Breast epithelium (tissue), 3 donors: ENCODE data around the gene ZNF143.

Source experiments
- POLR2A ChIP-seq: fragments of 450-650 bp; IDR thresholded peaks from one replicate; pipeline ENCODE4 v1.6.1; 2016; ENCODE audit warnings: antibody characterized with exemption, mild to moderate bottlenecking, moderate library complexity
- POLR2AphosphoS5 ChIP-seq, 3 donors: sonication (generic); formaldehyde crosslinking; IDR thresholded peaks; one replicate each; pipeline ENCODE4 v1.6.1; 2017; ENCODE audit warnings: antibody characterized with exemption in 3 of 3
- TF ChIP-seq, protein P1 (sequence below), 3 donors: fragments of 450-650 bp; IDR thresholded peaks; one replicate each; pipeline ENCODE4 v1.5.1; 2016 to 2017; ENCODE audit warnings: antibody characterized with exemption in 3 of 3, mild to moderate bottlenecking in 3 of 3, moderate library complexity in 3 of 3

DNA sequence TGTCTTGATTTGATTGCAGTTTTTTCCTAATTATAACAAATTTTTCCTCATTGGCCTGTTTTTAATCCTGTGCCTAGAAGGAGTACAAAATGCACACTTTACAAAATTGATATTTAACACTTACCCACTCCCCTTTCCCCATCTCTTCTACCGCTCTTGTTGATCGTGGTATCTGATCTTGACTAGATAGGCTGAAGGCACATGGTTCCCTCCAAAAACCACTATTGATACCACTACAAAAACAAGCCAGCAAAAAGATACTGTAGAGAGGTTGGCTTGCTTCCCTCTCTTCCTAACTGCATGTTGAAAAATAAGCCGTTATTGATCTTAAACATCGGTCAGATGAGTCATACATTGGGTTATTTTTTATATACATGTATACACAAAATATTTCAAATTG is 14.6 kb upstream of the ZNF143 start:
- TF ChIP-seq POLR2A (no peak), POLR2AphosphoS5 (IDR thresholded peaks at IDR 0.05) (no peak)
- TF ChIP-seq, protein P1, sequence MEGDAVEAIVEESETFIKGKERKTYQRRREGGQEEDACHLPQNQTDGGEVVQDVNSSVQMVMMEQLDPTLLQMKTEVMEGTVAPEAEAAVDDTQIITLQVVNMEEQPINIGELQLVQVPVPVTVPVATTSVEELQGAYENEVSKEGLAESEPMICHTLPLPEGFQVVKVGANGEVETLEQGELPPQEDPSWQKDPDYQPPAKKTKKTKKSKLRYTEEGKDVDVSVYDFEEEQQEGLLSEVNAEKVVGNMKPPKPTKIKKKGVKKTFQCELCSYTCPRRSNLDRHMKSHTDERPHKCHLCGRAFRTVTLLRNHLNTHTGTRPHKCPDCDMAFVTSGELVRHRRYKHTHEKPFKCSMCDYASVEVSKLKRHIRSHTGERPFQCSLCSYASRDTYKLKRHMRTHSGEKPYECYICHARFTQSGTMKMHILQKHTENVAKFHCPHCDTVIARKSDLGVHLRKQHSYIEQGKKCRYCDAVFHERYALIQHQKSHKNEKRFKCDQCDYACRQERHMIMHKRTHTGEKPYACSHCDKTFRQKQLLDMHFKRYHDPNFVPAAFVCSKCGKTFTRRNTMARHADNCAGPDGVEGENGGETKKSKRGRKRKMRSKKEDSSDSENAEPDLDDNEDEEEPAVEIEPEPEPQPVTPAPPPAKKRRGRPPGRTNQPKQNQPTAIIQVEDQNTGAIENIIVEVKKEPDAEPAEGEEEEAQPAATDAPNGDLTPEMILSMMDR (IDR thresholded peaks at IDR 0.05): no peak
